Duodenal mucosa (tissue), 2 donors: ENCODE measurements around the gene KCND2.

ENCODE experiments used
- H3K27ac ChIP-seq: one replicate; pipeline ENCODE4 v1.7.0; 2013; ENCODE audit warnings: low read depth, low read length
- H3K27me3 ChIP-seq, 2 donors: one replicate each; pipeline ENCODE4 v1.7.0; 2013; ENCODE audit warnings: low read length in 2 of 2, control low read depth in 1 of 2; ENCODE audit not compliant: insufficient read depth in 2 of 2, control insufficient read depth in 1 of 2
- H3K36me3 ChIP-seq, 2 donors: one replicate each; pipeline ENCODE4 v1.7.0; 2013; ENCODE audit warnings: low read length in 2 of 2, control low read depth in 1 of 2; ENCODE audit not compliant: insufficient read depth in 2 of 2, control insufficient read depth in 1 of 2
- H3K4me1 ChIP-seq, 2 donors: one replicate each; pipeline ENCODE4 v1.7.0; 2013; ENCODE audit warnings: low read length in 2 of 2, control low read depth in 1 of 2; ENCODE audit not compliant: insufficient read depth in 2 of 2, control insufficient read depth in 1 of 2
- H3K4me3 ChIP-seq, 2 donors: one replicate each; pipeline ENCODE4 v1.7.0; 2013; ENCODE audit warnings: low read length in 2 of 2, low read depth in 1 of 2
- H3K9ac ChIP-seq, 2 donors: one replicate each; pipeline ENCODE4 v1.7.0; 2013; ENCODE audit warnings: low read length in 2 of 2, low read depth in 1 of 2
- H3K9me3 ChIP-seq, 2 donors: one replicate each; pipeline ENCODE4 v1.7.0; 2013; ENCODE audit warnings: low read length in 2 of 2, control low read depth in 1 of 2; ENCODE audit not compliant: control insufficient read depth in 1 of 2

The KCND2 gene

DNA sequence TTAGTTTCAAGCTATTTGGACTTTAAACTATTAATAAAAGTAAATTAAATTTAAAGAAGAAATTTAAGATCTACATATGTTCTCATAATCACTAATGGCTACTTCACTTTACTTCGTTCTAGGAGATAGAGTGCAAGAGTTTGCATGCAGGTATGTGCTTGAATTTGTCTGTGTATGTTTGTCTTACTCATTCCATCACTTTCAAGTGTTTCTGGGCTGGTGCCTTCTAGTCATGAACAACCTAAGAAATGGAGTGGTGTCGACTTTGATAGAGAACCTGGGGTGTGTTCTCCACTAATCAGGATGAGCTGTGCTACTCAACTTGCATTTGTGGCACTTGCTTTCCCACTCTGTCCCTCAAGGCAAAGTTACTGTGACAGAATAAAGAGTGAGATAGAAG is 169.9 kb downstream of the KCND2 start:
- no peaks in the 10 kb centered on the region for H3K9me3 ChIP-seq
- no peaks in the 10 kb centered on the region for H3K27me3 ChIP-seq
- H3K27ac ChIP-seq, result no peak overlapping the region
- H3K4me3 ChIP-seq, result no peak overlapping the region
- H3K36me3 ChIP-seq, result no peaks in the 10 kb centered on the region
- H3K9ac ChIP-seq, result no peak overlapping the region
- H3K4me1 ChIP-seq, result no peaks in the 10 kb centered on the region

DNA sequence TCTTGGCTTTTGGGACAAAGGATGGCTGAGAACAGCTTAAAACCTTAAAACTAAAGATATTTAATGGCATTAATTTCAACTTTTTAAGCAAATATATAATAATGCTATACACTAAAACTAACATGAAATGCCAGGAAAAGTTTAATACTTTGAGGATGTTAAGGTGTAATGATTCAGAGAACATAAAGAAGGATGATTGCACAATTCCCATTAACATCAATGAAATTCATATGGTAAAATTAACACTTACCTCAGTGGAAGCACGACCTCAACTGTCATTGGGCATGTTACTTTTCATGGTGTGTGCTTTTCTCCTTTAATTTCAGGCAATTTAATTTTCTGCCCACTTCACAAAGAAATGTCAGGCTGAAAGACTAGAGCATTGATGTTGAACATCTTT is 171.7 kb downstream of the KCND2 start:
- Histone ChIP-seq H3K4me1 (no peaks in the 10 kb centered on the region), H3K27me3 (no peaks in the 10 kb centered on the region), H3K36me3 (no peaks in the 10 kb centered on the region), H3K9me3 (no peaks in the 10 kb centered on the region), H3K9ac (no peak overlapping the region), H3K27ac (no peak overlapping the region), H3K4me3 (no peak overlapping the region)

DNA sequence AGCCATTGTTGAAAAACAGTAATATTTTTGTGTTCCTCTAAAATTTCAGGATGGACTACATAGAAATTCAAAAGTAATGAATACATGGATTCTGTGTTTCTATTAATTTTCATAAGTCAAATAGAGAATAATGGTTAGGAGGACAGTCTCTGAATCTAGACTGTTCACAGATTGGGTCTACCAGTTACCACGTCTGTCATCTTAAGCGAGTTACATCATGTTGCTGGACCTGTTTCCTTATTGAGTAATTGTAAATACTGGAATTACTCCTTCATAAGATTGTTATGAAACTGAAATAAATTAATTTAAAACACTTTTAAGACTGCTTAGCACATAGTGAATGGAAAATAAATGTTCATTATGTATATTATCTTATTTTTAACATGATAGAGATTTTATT is 172.3 kb downstream of the KCND2 start:
- Histone ChIP-seq H3K27me3 (no peaks in the 10 kb centered on the region), H3K9me3 (no peaks in the 10 kb centered on the region), H3K27ac (no peak overlapping the region), H3K4me1 (no peaks in the 10 kb centered on the region), H3K4me3 (no peak overlapping the region), H3K9ac (no peak overlapping the region), H3K36me3 (no peaks in the 10 kb centered on the region)

DNA sequence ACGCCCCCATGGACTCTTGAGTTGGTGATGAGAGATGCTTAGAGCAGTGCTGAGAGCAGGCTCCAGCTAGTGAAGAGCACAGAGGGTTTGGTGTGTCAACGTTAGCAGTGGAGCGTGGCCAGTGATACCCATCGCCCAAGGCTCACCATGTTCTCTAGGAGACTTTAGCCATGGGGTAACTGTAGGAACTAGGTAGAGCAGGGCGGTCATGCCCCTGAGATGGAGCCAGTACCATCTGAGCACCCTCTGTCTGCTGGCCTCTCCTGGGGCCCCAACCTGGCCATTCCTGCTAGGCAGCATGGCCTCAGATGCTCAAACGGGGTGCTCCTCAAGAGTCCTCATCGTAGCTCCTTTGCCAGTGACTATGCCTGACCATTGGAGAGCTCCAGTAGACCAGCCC is 179.7 kb downstream of the KCND2 start:
- peaks cover 8 to 15% of the 10 kb centered on the region in 2 donors for H3K9me3 ChIP-seq
- H3K27ac ChIP-seq, result no peak overlapping the region
- no peaks in the 10 kb centered on the region for H3K4me1 ChIP-seq
- H3K36me3 ChIP-seq, result no peaks in the 10 kb centered on the region
- no peak overlapping the region for H3K9ac ChIP-seq
- H3K4me3 ChIP-seq, result no peak overlapping the region
- H3K27me3 ChIP-seq, result no peaks in the 10 kb centered on the region

DNA sequence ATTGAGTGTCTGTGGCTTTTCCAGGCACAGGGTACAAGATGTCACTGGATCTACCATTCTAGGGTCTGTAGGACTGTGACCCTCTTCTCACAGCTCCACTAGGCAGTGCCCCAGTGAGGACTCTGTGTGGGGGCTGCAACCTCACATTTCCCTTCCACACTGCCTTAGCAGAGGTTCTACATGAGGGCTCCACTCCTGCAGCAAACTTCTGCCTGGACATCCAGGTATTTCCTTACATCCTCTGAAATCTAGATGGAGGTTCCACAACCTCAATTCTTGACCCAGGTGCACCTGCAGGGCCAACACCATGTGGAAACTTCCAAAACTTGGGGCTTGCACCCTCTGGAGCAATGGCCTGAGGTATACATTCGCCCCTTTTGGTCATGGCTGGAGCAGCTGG is 183.7 kb downstream of the KCND2 start:
- no peak overlapping the region for H3K4me3 ChIP-seq
- H3K27ac ChIP-seq, result no peak overlapping the region
- H3K9me3 ChIP-seq, result peaks cover 9 to 15% of the 10 kb centered on the region in 2 donors
- no peaks in the 10 kb centered on the region for H3K27me3 ChIP-seq
- H3K4me1 ChIP-seq, result no peaks in the 10 kb centered on the region
- H3K36me3 ChIP-seq, result no peaks in the 10 kb centered on the region
- H3K9ac ChIP-seq, result no peak overlapping the region

DNA sequence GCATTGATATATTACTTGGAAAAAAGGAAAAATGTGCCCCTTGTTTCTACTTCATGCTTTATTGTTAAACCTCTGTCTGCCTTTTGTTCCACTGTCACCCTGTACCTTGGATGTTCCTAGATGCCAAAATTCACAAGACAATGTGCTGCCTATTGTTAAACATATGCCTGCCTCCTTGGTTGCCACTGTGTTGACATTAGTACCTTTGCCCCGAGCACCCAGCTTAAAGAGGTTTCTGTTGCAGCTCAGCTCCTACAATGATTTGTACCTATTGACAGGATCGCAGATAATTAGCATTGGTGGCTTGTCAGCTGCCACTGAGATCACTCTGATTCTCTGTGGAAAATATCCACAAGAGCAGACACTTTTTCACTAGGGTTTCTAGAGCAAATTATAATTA is 188.0 kb downstream of the KCND2 start:
- Histone ChIP-seq H3K27me3 (no peaks in the 10 kb centered on the region), H3K4me1 (no peaks in the 10 kb centered on the region), H3K9ac (no peak overlapping the region), H3K27ac (no peak overlapping the region), H3K9me3 (peaks cover 4 to 7% of the 10 kb centered on the region in 2 donors), H3K4me3 (no peak overlapping the region), H3K36me3 (no peaks in the 10 kb centered on the region)

DNA sequence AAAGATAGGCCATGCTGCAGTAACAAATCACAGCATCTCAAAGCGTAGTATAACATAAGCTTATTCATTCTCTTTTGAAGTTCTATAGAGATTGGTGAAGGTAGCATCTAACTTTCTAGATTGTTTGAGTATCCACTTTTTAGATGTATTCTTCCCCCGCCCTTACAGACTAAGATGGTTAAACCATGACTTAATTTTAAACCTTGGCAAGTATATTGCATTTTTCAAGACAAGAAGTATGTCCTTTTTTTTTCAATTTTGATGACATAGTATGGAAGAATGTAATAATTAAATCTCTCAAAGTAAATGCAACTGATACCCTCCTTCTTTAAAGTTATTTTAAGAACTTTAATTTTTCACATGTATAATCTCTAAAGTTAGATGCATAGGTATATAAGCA is 190.0 kb downstream of the KCND2 start:
- no peak overlapping the region for H3K4me3 ChIP-seq
- H3K4me1 ChIP-seq, result no peaks in the 10 kb centered on the region
- no peak overlapping the region for H3K27ac ChIP-seq
- no peaks in the 10 kb centered on the region for H3K27me3 ChIP-seq
- H3K9ac ChIP-seq, result no peak overlapping the region
- H3K9me3 ChIP-seq, result peaks cover 0 to under 1% of the 10 kb centered on the region in 2 donors
- H3K36me3 ChIP-seq, result no peaks in the 10 kb centered on the region

DNA sequence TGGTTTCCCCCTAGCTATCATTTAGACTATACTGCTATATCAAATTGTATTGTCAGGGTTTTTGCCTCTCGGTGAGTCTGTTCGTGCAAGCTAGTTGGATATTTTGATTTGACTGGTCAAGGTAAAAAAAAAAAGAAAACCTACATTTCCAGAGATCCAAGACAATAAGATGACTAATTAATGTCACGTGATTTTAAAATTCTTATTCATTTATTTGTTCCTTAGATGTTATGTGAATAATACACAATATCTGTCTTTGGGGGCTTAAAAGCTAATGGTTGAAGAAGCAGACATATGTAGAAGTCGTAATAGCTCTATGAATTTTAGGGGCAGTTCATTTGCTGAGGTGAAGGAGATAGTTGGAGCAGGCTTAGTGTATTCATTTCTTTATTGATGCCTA is 191.1 kb downstream of the KCND2 start:
- H3K27me3 ChIP-seq, result no peaks in the 10 kb centered on the region
- no peaks in the 10 kb centered on the region for H3K4me1 ChIP-seq
- H3K9ac ChIP-seq, result no peak overlapping the region
- no peaks in the 10 kb centered on the region for H3K9me3 ChIP-seq
- H3K27ac ChIP-seq, result no peak overlapping the region
- no peak overlapping the region for H3K4me3 ChIP-seq
- H3K36me3 ChIP-seq, result no peaks in the 10 kb centered on the region

DNA sequence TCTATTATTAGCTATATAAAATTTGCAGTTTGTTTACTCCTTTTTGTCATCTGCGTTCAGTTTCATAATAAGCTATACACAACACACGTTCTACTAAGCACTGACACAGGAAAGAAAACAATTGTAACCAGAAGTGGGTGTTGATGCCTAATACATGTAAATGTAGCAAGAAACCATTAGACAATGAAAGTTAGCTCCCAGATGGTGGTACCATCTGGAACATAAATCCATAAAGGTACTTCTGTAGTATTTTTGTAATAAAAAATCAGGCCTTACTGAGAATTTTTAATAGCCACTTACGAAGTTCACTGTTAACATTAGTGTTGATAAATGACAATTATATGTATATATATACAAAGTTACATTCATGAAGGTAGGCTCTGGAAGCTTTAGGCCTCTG is 194.7 kb downstream of the KCND2 start:
- Histone ChIP-seq H3K9me3 (no peaks in the 10 kb centered on the region), H3K27ac (no peak overlapping the region), H3K4me3 (no peak overlapping the region), H3K36me3 (no peaks in the 10 kb centered on the region), H3K4me1 (no peaks in the 10 kb centered on the region), H3K9ac (no peak overlapping the region), H3K27me3 (no peaks in the 10 kb centered on the region)

DNA sequence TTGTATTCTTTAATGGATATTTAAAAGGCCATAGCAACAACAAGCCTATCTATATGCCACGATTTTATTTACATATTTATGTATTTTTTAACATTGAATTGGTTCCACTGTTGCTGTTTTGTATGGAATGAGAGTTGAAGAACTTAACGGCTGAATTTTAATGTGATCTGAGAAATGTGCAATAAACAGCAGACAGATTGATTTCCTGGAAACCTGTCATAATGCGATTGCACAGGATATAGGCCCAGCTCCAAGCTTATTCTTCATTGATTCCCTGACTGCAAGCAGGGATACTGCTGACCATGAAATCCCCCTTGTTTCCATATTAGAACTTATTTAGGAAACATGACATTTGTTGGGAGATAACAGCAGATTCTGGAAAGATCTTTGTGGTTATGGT is 195.6 kb downstream of the KCND2 start:
- H3K27ac ChIP-seq, result no peak overlapping the region
- H3K27me3 ChIP-seq, result no peaks in the 10 kb centered on the region
- no peak overlapping the region for H3K4me3 ChIP-seq
- no peaks in the 10 kb centered on the region for H3K4me1 ChIP-seq
- no peaks in the 10 kb centered on the region for H3K9me3 ChIP-seq
- H3K9ac ChIP-seq, result no peak overlapping the region
- no peaks in the 10 kb centered on the region for H3K36me3 ChIP-seq

DNA sequence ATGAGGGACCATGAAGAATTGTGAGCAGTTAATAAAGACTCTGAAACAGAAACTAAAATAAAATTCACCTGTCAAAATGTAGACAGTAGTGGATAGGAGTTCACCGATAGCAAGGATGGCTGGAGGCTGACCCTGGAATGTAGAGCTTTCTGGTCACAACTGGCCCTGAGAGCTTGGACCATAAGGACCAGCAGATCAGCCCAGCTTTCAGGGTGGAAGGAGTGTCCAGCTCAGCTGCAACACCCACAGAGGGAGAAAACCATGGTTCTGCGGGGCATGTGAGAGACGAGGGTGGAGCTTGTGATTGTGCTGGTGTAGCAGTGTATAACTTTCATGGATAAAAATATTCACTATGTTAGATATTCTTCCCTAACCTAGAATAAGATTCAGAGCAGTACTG is 199.9 kb downstream of the KCND2 start:
- Histone ChIP-seq H3K9me3 (no peaks in the 10 kb centered on the region), H3K36me3 (no peaks in the 10 kb centered on the region), H3K27me3 (no peaks in the 10 kb centered on the region), H3K27ac (no peak overlapping the region), H3K4me3 (no peak overlapping the region), H3K4me1 (no peaks in the 10 kb centered on the region), H3K9ac (no peak overlapping the region)
